Natural killer cell (primary cell): ENCODE data around the gene ZNRF4. TPM values are rescaled to one million over a fixed set of nuclear protein-coding genes. Genes with fewer than 3 reads are reported as not detected.

Experiments
- ATAC-seq, 3 donors: fragments of 150-1000 bp in 2 of 3; fragments of 200-7000 bp in 1 of 3; cut with Tn5 transposase; 1 replicate in 1 of 3; 2 replicates in 2 of 3; pipeline ENCODE4 v1.10.0; 2021; ENCODE audit warnings: mild to moderate bottlenecking in 2 of 3, moderate library complexity in 2 of 3
- DNase-seq, 2 donors: peaks; one replicate each; pipeline versions ENCODE4 v3.0.0 to v3.0.0-alpha.2; 2013 to 2021; ENCODE audit warnings: mixed read lengths in 1 of 2
- H3K27ac ChIP-seq: one replicate; pipeline ENCODE4 v1.5.1; 2013; ENCODE audit warnings: mild to moderate bottlenecking, low read length
- H3K27me3 ChIP-seq: one replicate; pipeline ENCODE4 v1.6.1; 2013; ENCODE audit warnings: low read length; ENCODE audit not compliant: control insufficient read depth, insufficient read depth
- H3K36me3 ChIP-seq: one replicate; pipeline ENCODE4 v1.6.1; 2013; ENCODE audit warnings: low read length; ENCODE audit not compliant: control insufficient read depth, insufficient read depth
- H3K4me1 ChIP-seq: one replicate; pipeline ENCODE4 v1.6.1; 2013; ENCODE audit warnings: low read length; ENCODE audit not compliant: control insufficient read depth, insufficient read depth
- H3K4me3 ChIP-seq: one replicate; pipeline ENCODE4 v1.5.1; 2013; ENCODE audit warnings: low read length
- H3K9me3 ChIP-seq: one replicate; pipeline ENCODE4 v1.6.1; 2013; ENCODE audit warnings: low read length; ENCODE audit not compliant: control insufficient read depth, insufficient read depth
- H3K27ac Mint-ChIP-seq, 2 donors: one replicate each; pipeline ENCODE4 v1.8.0; 2022; ENCODE audit warnings: mild to moderate bottlenecking in 2 of 2, mixed read lengths in 2 of 2, moderate library complexity in 1 of 2
- H3K27me3 Mint-ChIP-seq, 2 donors: one replicate each; pipeline ENCODE4 v1.8.0; 2022; ENCODE audit warnings: low read depth in 2 of 2, mixed read lengths in 2 of 2
- H3K36me3 Mint-ChIP-seq: one replicate; pipeline ENCODE4 v1.8.0; 2022; ENCODE audit warnings: mixed read lengths
- H3K4me1 Mint-ChIP-seq, 2 donors: one replicate each; pipeline ENCODE4 v1.8.0; 2022; ENCODE audit warnings: mixed read lengths in 2 of 2
- H3K4me3 Mint-ChIP-seq: one replicate; pipeline ENCODE4 v1.8.0; 2022; ENCODE audit warnings: mild to moderate bottlenecking, moderate library complexity, mixed read lengths
- H3K9me3 Mint-ChIP-seq, 2 donors: one replicate each; pipeline ENCODE4 v1.8.0; 2022; ENCODE audit warnings: mixed read lengths in 2 of 2
- WGBS: methylation state at CpG from one replicate; pipeline ENCODE4 v1.1.7; 2013; ENCODE audit warnings: missing lambda C conversion rate; ENCODE audit not compliant: insufficient coverage; 5-methylcytosine and 5-hydroxymethylcytosine counted together
- intact Hi-C: fragments of 100-400 bp; cut with micrococcal nuclease; formaldehyde crosslinking; loops from one replicate; pipeline ENCODE4 v1.14.2; 2022
- total RNA-seq, 4 donors: library from RNA; stranded (reverse); fragments of 120-200 nt in 1 of 4; gene quantifications; one replicate each; pipeline versions ENCODE4 v1.2.3 to v1.2.4, GENCODE V29; 2013 to 2022
- TF ChIP-seq, protein P1 (sequence below): fragments of 200-600 bp; IDR thresholded peaks from one replicate; pipeline ENCODE4 v1.8.0; 2022; ENCODE audit warnings: antibody characterized with exemption

ZNRF4 gene
- total RNA-seq, 3 donors from 2014 or later (not counting 1 experiment from before 2014, with no cell fraction given): not detected

DNA sequence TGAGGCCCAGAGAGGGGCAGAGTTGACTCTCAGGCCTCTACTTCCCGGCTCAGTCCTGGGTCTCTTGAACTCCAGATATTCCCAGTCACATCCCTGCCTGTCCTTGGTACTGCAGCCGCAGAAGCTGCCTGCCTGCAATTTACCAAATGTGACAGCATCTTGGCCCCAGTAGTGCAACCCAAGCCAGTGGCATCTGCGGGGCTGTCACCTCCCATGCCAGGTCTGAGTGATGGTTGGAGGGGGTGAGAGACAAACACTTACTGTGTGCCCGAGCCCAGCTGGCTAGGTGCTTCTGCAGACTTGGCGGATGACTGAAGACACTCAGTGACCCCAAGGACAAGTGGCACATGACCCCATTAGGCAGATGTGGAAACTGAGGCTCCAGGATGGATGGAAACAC, 18.4 kb downstream of the ZNRF4 start:
- WGBS: 91% methylated on average over 5 of the region's 5 CpGs
- Histone ChIP-seq H3K27ac (no peak overlapping the region), H3K4me1 (no peaks in the 10 kb centered on the region), H3K36me3 (no peaks in the 10 kb centered on the region), H3K4me3 (no peak overlapping the region), H3K9me3 (no peaks in the 10 kb centered on the region), H3K27me3 (no peaks in the 10 kb centered on the region)
- no peak overlapping the region for H3K27ac Mint-ChIP-seq
- no peak for DNase-seq
- H3K9me3 Mint-ChIP-seq: no peaks in the 10 kb centered on the region
- H3K4me1 Mint-ChIP-seq: no peaks in the 10 kb centered on the region
- no peak for ATAC-seq
- H3K4me3 Mint-ChIP-seq: no peak overlapping the region
- H3K36me3 Mint-ChIP-seq: no peaks in the 10 kb centered on the region
- peaks cover 5 to 14% of the 10 kb centered on the region in 2 donors for H3K27me3 Mint-ChIP-seq
- TF ChIP-seq, protein P1, sequence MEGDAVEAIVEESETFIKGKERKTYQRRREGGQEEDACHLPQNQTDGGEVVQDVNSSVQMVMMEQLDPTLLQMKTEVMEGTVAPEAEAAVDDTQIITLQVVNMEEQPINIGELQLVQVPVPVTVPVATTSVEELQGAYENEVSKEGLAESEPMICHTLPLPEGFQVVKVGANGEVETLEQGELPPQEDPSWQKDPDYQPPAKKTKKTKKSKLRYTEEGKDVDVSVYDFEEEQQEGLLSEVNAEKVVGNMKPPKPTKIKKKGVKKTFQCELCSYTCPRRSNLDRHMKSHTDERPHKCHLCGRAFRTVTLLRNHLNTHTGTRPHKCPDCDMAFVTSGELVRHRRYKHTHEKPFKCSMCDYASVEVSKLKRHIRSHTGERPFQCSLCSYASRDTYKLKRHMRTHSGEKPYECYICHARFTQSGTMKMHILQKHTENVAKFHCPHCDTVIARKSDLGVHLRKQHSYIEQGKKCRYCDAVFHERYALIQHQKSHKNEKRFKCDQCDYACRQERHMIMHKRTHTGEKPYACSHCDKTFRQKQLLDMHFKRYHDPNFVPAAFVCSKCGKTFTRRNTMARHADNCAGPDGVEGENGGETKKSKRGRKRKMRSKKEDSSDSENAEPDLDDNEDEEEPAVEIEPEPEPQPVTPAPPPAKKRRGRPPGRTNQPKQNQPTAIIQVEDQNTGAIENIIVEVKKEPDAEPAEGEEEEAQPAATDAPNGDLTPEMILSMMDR: no peak
- intact Hi-C loops: no loop called here

GRCh38 chr19:5477451-5478215, 22.4 kb downstream of the ZNRF4 start:
- TF ChIP-seq, protein P1: no peak
- DNase-seq (no peak), ATAC-seq (no peak)
- intact Hi-C loops: no loop called here
- Mint-ChIP-seq H3K27ac (no peak overlapping the region), H3K27me3 (peaks cover 26 to 32% of the 10 kb centered on the region in 2 donors), H3K4me1 (no peaks in the 10 kb centered on the region), H3K36me3 (no peaks in the 10 kb centered on the region), H3K4me3 (no peak overlapping the region), H3K9me3 (peaks cover 0 to 3% of the 10 kb centered on the region in 2 donors)
- Histone ChIP-seq H3K27ac (no peak overlapping the region), H3K36me3 (no peaks in the 10 kb centered on the region), H3K9me3 (no peaks in the 10 kb centered on the region), H3K4me3 (no peak overlapping the region), H3K27me3 (no peaks in the 10 kb centered on the region), H3K4me1 (no peaks in the 10 kb centered on the region)
- 56% methylated on average over 11 of the region's 13 CpGs for WGBS

DNA sequence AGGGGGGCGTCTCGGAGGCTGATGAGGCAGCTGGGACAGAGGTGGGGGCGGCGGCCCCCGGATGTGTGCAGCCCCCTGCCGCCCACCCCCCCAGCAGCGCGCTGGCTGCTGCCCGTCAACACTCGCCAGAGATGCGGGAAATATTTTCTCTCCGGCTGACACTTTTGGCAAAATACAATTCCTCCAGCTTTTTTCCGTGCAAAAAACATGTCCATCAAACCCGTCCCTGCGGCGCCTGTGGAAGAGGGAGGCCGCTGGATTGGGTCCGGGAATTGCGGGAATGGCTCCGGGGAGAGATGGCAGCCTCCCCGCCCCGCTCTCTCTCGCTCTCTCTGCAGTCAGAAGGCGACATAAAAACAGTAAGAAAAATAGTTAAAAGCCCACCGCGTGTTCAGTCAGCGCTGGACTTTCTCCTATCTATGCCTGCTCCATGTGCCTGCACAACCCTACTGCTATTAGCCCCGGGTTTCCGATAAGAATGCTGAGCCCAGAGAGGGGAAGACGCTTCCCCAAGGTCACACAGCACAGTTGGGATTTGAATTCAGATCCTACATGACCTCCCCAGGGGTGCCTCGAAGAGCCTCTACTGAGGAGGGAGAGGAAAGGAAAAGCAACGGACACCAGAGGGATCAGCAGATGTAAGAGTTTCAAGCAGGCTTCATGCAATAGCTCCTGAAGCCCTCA, 23.2 kb downstream of the ZNRF4 start:
- H3K27me3 Mint-ChIP-seq: peaks cover 29 to 35% of the 10 kb centered on the region in 2 donors
- no peaks in the 10 kb centered on the region for H3K27me3 ChIP-seq
- H3K4me3 Mint-ChIP-seq: no peak overlapping the region
- H3K27ac Mint-ChIP-seq: no peak overlapping the region
- TF ChIP-seq, protein P1: no peak
- DNase-seq (no peak), ATAC-seq (no peak)
- no peak overlapping the region for H3K27ac ChIP-seq
- H3K9me3 Mint-ChIP-seq: peaks cover 0 to 3% of the 10 kb centered on the region in 2 donors
- intact Hi-C loops: no loop called here
- no peaks in the 10 kb centered on the region for H3K4me1 Mint-ChIP-seq
- 39% methylated on average over 32 of the region's 32 CpGs for WGBS
- H3K4me1 ChIP-seq: no peaks in the 10 kb centered on the region
- no peaks in the 10 kb centered on the region for H3K9me3 ChIP-seq
- H3K4me3 ChIP-seq: no peak overlapping the region
- no peaks in the 10 kb centered on the region for H3K36me3 ChIP-seq
- H3K36me3 Mint-ChIP-seq: no peaks in the 10 kb centered on the region
